ENCODE results near the gene ENTHD1.

- no peak for TF ChIP-seq CTCF (IDR thresholded peaks at IDR 0.05)
- no peak for TF ChIP-seq POLR2A (IDR thresholded peaks at IDR 0.05)
- TF ChIP-seq POLR2AphosphoS5 (IDR thresholded peaks at IDR 0.05) = no peak
Observed at GRCh38 chr22:39763276-39763675, 130.3 kb downstream of the ENTHD1 start.

All from breast epithelium (tissue), 3 donors.